Adrenal gland (tissue), 5 donors: ENCODE measurements around the gene SEMA5A.

ENCODE experiments used
- CTCF ChIP-seq, 6 experiments: fragments of 450-650 bp in 4 of 6; fragments of 200-600 bp in 2 of 6; sonication (generic) in 1 of 6; IDR thresholded peaks; 1 replicate in 5 of 6; 2 replicates in 1 of 6; pipeline versions ENCODE4 v1.5.1 to v1.8.0; 2016 to 2021; ENCODE audit warnings: antibody characterized with exemption in 6 of 6, mild to moderate bottlenecking in 2 of 6, moderate library complexity in 1 of 6
- POLR2A ChIP-seq, 2 donors: fragments of 450-650 bp; IDR thresholded peaks; one replicate each; pipeline ENCODE4 v1.6.1; 2017; ENCODE audit warnings: antibody characterized with exemption in 2 of 2, mild to moderate bottlenecking in 2 of 2, moderate library complexity in 1 of 2
- donor health status: DM: no; HTN: no; CAD: no.

- no peak for TF ChIP-seq POLR2A (IDR thresholded peaks at IDR 0.05)
- no peak for TF ChIP-seq CTCF (IDR thresholded peaks at IDR 0.05)
Measured at GRCh38 chr5:9173281-9174048, 372.4 kb downstream of the SEMA5A start.
